HL-60 (cell line): Measurements from ENCODE around the gene RASAL2.

Source experiments
- CTCF ChIP-seq: IDR thresholded peaks from one replicate; pipeline ENCODE4 v1.5.1; 2011; ENCODE audit warnings: low read length, control low read depth, inconsistent platforms; ENCODE audit not compliant: insufficient read depth
- TF ChIP-seq, protein P1 (sequence below): IDR thresholded peaks from 2 replicates; pipeline ENCODE4 v1.6.1; 2012; ENCODE audit warnings: low read depth; ENCODE audit not compliant: insufficient replicate concordance

DNA sequence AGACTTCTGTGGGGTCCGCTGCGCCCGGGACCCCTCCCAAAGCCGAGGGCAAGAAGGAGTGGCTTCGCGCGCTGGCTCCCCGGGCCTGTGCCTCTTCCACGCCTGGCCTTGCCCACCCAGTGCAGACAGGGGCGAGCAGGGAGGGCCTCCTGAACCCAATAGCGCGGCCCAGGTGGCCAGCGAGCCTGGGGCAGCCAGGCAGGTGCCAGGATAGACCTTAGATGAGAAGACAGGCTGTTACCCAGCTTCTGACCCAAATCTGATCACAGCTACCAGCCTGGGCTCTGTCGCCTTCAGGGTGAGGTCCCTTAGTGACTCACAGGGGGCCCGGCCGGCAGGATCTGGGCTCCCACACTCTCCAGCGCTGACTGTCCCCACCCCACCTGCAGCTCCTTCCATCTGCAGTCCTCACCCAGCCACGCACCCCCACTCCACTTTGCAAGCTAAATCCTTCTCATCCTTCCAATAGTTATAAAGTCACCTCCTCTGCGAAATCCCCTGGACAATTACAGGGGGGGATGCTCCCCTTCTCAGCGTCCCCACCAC lies 393.2 kb downstream of the RASAL2 start:
- TF ChIP-seq CTCF = no peak
- TF ChIP-seq, protein P1, sequence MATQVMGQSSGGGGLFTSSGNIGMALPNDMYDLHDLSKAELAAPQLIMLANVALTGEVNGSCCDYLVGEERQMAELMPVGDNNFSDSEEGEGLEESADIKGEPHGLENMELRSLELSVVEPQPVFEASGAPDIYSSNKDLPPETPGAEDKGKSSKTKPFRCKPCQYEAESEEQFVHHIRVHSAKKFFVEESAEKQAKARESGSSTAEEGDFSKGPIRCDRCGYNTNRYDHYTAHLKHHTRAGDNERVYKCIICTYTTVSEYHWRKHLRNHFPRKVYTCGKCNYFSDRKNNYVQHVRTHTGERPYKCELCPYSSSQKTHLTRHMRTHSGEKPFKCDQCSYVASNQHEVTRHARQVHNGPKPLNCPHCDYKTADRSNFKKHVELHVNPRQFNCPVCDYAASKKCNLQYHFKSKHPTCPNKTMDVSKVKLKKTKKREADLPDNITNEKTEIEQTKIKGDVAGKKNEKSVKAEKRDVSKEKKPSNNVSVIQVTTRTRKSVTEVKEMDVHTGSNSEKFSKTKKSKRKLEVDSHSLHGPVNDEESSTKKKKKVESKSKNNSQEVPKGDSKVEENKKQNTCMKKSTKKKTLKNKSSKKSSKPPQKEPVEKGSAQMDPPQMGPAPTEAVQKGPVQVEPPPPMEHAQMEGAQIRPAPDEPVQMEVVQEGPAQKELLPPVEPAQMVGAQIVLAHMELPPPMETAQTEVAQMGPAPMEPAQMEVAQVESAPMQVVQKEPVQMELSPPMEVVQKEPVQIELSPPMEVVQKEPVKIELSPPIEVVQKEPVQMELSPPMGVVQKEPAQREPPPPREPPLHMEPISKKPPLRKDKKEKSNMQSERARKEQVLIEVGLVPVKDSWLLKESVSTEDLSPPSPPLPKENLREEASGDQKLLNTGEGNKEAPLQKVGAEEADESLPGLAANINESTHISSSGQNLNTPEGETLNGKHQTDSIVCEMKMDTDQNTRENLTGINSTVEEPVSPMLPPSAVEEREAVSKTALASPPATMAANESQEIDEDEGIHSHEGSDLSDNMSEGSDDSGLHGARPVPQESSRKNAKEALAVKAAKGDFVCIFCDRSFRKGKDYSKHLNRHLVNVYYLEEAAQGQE = no peak
